Keratinocyte (primary cell): Measurements from ENCODE around the gene AHRR. TPM values are rescaled to one million over a fixed set of nuclear protein-coding genes. Genes with fewer than 3 reads are reported as not detected.

ENCODE experiments used
- DNase-seq: peaks from one replicate; pipeline ENCODE4 v3.0.0-alpha.2; 2011; ENCODE audit warnings: low read depth, missing footprints, low spot score
- FAIRE-seq: peaks from 2 replicates; lab custom pipeline; 2011; peaks lifted over from hg19 to GRCh38; lab: Jason Lieb, UNC
- H2AFZ ChIP-seq: 2 replicates; pipeline ENCODE4 v1.6.0; 2012; ENCODE audit warnings: low read length, control low read depth, inconsistent platforms; ENCODE audit not compliant: control insufficient read depth
- H3K27ac ChIP-seq: 2 replicates; pipeline ENCODE4 v1.5.1; 2011; ENCODE audit warnings: low read length; ENCODE audit not compliant: control insufficient read depth, insufficient read depth
- H3K27me3 ChIP-seq: 3 replicates; pipeline ENCODE4 v1.6.0; 2011; ENCODE audit warnings: low read length; ENCODE audit not compliant: control insufficient read depth, insufficient read depth; ENCODE audit errors: extremely low read depth
- H3K36me3 ChIP-seq, 2 experiments: 2 replicates in 1 of 2; 3 replicates in 1 of 2; pipeline ENCODE4 v1.5.1; 2011; ENCODE audit warnings: low read length in 2 of 2, mild to moderate bottlenecking in 1 of 2; ENCODE audit not compliant: control insufficient read depth in 2 of 2, insufficient read depth in 2 of 2; ENCODE audit errors: extremely low read depth in 1 of 2
- H3K4me1 ChIP-seq: 3 replicates; pipeline ENCODE4 v1.5.1; 2011; ENCODE audit warnings: low read length; ENCODE audit not compliant: control insufficient read depth, insufficient read depth; ENCODE audit errors: extremely low read depth
- H3K4me2 ChIP-seq: 3 replicates; pipeline ENCODE4 v1.6.0; 2011; ENCODE audit warnings: low read depth, low read length; ENCODE audit not compliant: control insufficient read depth, insufficient read depth; ENCODE audit errors: extremely low read depth
- H3K4me3 ChIP-seq, 3 experiments: fragments of 200-600 bp in 1 of 3; sonication (generic) in 1 of 3; 2 replicates in 2 of 3; 3 replicates in 1 of 3; pipeline ENCODE4 v1.5.1; 2011 to 2016; ENCODE audit warnings: low read length in 3 of 3, mild to moderate bottlenecking in 3 of 3, control low read depth in 2 of 3, inconsistent platforms in 1 of 3, low read depth in 1 of 3, mixed read lengths in 1 of 3, mixed run types in 1 of 3, moderate library complexity in 1 of 3; ENCODE audit not compliant: control insufficient read depth in 2 of 3, insufficient read depth in 2 of 3; ENCODE audit errors: extremely low read depth in 1 of 3
- H3K79me2 ChIP-seq: 2 replicates; pipeline ENCODE4 v1.6.0; 2012; ENCODE audit warnings: low read length; ENCODE audit not compliant: control insufficient read depth, insufficient read depth
- H3K9ac ChIP-seq: 3 replicates; pipeline ENCODE4 v1.6.0; 2011; ENCODE audit warnings: low read length; ENCODE audit not compliant: control insufficient read depth, insufficient read depth; ENCODE audit errors: extremely low read depth
- H3K9me1 ChIP-seq: 3 replicates; pipeline ENCODE4 v1.6.0; 2011; ENCODE audit warnings: low read length; ENCODE audit not compliant: control insufficient read depth, insufficient read depth; ENCODE audit errors: extremely low read depth
- H3K9me3 ChIP-seq: 2 replicates; pipeline ENCODE4 v1.5.1; 2012; ENCODE audit warnings: low read depth, low read length; ENCODE audit not compliant: control insufficient read depth
- H4K20me1 ChIP-seq: 3 replicates; pipeline ENCODE4 v1.6.0; 2011; ENCODE audit warnings: low read length; ENCODE audit not compliant: control insufficient read depth, insufficient read depth; ENCODE audit errors: extremely low read depth
- EZH2 ChIP-seq: IDR thresholded peaks from one replicate; pipeline ENCODE4 v1.6.1; 2012; ENCODE audit warnings: inconsistent platforms, mild to moderate bottlenecking, low read length, moderate library complexity
- dilution Hi-C: fragments of 300-500 bp; cut with MboI; formaldehyde crosslinking; loops from one replicate; pipeline ENCODE4 v1.7.0; 2020; ENCODE audit warnings: low sequenced_read_pairs; ENCODE audit not compliant: extremely low pct_ligation_motif_present
- polyA plus RNA-seq, 5 experiments: library from polyadenylated mRNA; depleted of rRNA in 3 of 5; stranded (reverse) in 3 of 5; stranded (forward) in 1 of 5; unstranded in 1 of 5; fragments of >200 nt; gene quantifications; 1 replicate in 1 of 5; 2 replicates in 3 of 5; 3 replicates in 1 of 5; pipeline versions ENCODE4 v1.2.1 to v1.2.3, GENCODE V29; 2011 to 2012; ENCODE audit warnings: missing spikeins in 2 of 5, low read depth in 1 of 5, low replicate concordance in 1 of 5
- TF ChIP-seq, protein P1 (sequence below), 3 experiments: IDR thresholded peaks in 1 of 3; conservative IDR thresholded peaks in 1 of 3; optimal IDR thresholded peaks in 1 of 3; 2 replicates in 2 of 3; 3 replicates in 1 of 3; pipeline versions ENCODE3 to v1.5.1; 2011; ENCODE audit warnings: low read length in 3 of 3, mild to moderate bottlenecking in 3 of 3, moderate library complexity in 2 of 3, control low read depth in 1 of 3, inconsistent platforms in 1 of 3; ENCODE audit not compliant: insufficient read depth in 2 of 3; ENCODE audit errors: extremely low read depth in 1 of 3

Gene AHRR
- polyA plus RNA-seq, 1 donor (not counting 4 experiments of a cell fraction or from before 2014, with no cell fraction given), result 0.24 TPM

DNA sequence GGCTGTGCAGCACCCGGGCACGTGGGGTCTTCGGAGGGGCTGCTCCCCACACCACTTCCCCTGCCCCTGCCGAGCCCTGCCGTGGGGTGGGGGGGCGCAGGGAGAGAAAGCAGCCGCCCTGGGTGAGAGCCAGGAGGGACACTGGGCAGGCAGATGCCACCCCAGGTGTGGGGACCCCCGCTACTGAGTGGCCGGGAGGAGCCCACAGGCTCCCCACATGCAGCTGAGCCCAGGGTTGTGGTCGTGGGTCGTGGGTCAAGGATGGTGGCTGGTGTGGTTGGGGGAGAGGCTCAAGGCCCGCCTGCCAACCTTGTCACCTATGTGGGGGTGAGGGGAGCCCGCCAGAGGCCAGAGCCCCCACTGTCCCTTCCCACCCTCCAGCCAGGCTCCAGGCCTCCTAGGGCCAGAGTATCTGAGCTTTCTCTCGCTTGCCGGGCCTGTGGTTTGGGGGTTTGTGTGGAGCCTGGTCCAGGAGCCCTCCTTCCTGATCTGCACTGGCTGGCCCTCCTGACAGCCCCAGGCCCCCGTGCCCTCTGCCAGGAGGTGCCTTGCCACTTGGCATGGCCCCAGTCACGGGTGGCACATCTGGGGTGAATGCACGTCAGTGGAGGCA, 157.0 kb downstream of the AHRR start:
- no peaks in the 10 kb centered on the region for H3K79me2 ChIP-seq
- peaks cover 13% of the 10 kb centered on the region for H3K4me1 ChIP-seq
- H3K4me3 ChIP-seq, result no peak overlapping the region
- H3K27me3 ChIP-seq, result peaks cover 28% of the 10 kb centered on the region
- dilution Hi-C loops, result no loop called here
- H3K36me3 ChIP-seq, result no peaks in the 10 kb centered on the region
- no peak overlapping the region for H2AFZ ChIP-seq
- no peak for DNase-seq
- no peaks in the 10 kb centered on the region for H3K9me1 ChIP-seq
- TF ChIP-seq, protein P1, sequence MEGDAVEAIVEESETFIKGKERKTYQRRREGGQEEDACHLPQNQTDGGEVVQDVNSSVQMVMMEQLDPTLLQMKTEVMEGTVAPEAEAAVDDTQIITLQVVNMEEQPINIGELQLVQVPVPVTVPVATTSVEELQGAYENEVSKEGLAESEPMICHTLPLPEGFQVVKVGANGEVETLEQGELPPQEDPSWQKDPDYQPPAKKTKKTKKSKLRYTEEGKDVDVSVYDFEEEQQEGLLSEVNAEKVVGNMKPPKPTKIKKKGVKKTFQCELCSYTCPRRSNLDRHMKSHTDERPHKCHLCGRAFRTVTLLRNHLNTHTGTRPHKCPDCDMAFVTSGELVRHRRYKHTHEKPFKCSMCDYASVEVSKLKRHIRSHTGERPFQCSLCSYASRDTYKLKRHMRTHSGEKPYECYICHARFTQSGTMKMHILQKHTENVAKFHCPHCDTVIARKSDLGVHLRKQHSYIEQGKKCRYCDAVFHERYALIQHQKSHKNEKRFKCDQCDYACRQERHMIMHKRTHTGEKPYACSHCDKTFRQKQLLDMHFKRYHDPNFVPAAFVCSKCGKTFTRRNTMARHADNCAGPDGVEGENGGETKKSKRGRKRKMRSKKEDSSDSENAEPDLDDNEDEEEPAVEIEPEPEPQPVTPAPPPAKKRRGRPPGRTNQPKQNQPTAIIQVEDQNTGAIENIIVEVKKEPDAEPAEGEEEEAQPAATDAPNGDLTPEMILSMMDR (optimal IDR thresholded peaks at IDR 0.05 in 1 of 3, IDR thresholded peaks at IDR 0.05 in 1 of 3, conservative IDR thresholded peaks at IDR 0.05 in 1 of 3; ENCODE audit: extremely low read depth in 1 of 3, insufficient read depth in 2 of 3, low read length in 3 of 3), result no peak
- no peak for TF ChIP-seq EZH2
- no peaks in the 10 kb centered on the region for H3K9me3 ChIP-seq
- no peaks in the 10 kb centered on the region for H4K20me1 ChIP-seq
- no peak overlapping the region for H3K27ac ChIP-seq
- FAIRE-seq, result no peak
- H3K9ac ChIP-seq, result no peak overlapping the region
- no peak overlapping the region for H3K4me2 ChIP-seq

DNA sequence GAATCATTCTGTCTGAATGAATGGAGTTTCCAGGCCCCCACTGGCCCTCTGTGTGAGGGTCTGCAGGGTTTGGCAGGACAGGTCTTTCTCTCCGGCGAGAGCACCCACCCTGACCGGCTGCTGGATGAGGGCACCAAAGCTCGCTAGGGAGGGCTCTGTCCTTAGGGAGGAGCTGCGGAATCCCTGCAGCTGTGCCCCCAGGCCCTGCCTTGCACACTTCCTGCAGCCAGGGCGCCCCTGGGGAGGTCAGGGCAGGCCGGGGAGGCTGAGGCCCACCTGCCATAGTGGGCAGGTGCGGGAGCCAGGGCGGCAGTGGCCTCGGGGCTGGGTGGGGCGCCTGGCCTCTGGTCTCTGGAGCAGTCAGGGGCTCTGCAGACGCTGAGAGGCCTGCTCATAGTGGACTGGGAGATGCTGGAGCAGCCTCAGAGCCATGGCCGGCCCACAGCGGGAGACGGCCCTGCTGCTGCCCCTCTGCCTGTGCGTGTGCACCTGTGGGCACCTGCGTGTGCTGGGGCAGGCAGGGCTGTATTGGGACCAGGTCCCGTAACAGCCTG, 157.5 kb downstream of the AHRR start:
- TF ChIP-seq, protein P1 (optimal IDR thresholded peaks at IDR 0.05 in 1 of 3, IDR thresholded peaks at IDR 0.05 in 1 of 3, conservative IDR thresholded peaks at IDR 0.05 in 1 of 3; ENCODE audit: extremely low read depth in 1 of 3, insufficient read depth in 2 of 3, low read length in 3 of 3), result no peak
- no peak for TF ChIP-seq EZH2
- Histone ChIP-seq H3K9ac (no peak overlapping the region), H3K4me3 (no peak overlapping the region), H3K27ac (no peak overlapping the region), H3K9me3 (no peaks in the 10 kb centered on the region), H3K79me2 (no peaks in the 10 kb centered on the region), H2AFZ (no peak overlapping the region), H3K4me2 (no peak overlapping the region), H3K4me1 (peaks cover 13% of the 10 kb centered on the region), H3K27me3 (peaks cover 28% of the 10 kb centered on the region), H3K36me3 (no peaks in the 10 kb centered on the region), H4K20me1 (no peaks in the 10 kb centered on the region), H3K9me1 (no peaks in the 10 kb centered on the region)
- DNase-seq, result no peak
- FAIRE-seq, result no peak
- dilution Hi-C loops, result no loop called here
